HG03457 (cell line): Measurements from ENCODE around the gene LCNL1.

Experiments used
- ATAC-seq: cut with Tn5 transposase; IDR thresholded peaks from one replicate; pipeline ENCODE4 v1.9.1; 2021; ENCODE audit warnings: moderate number of reproducible peaks; ENCODE audit not compliant: unreplicated experiment

LCNL1 gene

GRCh38 chr9:136946228-136947027, 36.4 kb upstream of the LCNL1 start:
- ATAC-seq, result no peak

- ATAC-seq, result no peak
Observed at GRCh38 chr9:136947028-136947891, 35.5 kb upstream of the LCNL1 start.

DNA sequence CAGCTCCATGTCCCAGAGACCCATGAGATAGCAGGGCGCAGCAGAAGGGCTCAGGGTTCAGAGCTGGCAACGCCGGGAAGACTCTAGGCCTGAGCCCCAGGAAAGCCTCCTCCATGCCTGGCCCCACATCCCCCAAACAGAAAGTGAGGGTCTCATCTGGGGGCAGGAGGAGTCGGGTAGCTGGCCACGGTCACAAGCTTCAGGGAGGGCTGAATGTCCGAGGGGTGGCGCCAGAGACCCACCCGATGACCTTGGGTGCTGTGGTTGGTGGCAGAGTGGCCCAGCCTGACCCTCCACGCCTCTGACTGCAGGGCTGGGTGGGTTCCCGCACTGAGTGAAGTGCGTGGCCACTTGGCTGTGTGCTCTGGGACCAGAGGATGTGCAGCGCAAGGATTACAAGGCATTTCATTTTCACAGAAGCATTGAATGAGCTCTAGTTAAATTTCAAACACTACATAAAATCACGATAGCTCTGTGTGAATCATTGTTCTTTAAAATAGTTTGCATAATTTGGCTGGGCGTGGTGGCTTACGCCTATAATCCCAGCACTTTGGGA, 34.8 kb upstream of the LCNL1 start:
- ATAC-seq, result no peak

DNA sequence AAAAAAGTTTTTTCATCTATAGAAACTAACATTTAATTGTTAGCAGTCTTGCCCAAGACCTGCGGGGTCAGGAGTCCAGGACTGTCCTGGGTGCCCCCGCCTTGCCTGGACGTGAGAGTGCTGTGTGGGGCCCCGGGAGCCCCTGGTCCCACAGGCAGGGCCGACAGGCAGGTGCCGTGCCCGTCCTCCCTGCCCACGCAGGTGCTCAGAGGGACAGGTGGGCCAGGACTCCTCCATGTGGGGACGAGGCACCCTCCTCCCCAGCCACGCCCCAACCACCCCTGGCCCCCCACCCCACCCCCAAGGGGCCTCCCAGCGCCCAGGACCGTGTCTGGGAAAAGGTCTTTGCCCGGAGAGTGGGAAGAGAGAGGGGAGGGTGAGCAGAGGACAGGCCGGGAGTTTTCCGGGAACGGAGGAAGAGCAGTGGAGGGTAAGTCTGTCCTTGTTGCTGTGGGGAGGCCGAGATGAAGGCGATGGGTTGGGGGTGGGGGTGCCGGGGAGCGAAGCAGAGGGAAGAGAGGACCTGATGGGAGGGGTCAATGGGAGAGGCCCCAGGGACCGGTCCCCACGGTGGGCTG, 33.5 kb upstream of the LCNL1 start:
- no peak for ATAC-seq

DNA sequence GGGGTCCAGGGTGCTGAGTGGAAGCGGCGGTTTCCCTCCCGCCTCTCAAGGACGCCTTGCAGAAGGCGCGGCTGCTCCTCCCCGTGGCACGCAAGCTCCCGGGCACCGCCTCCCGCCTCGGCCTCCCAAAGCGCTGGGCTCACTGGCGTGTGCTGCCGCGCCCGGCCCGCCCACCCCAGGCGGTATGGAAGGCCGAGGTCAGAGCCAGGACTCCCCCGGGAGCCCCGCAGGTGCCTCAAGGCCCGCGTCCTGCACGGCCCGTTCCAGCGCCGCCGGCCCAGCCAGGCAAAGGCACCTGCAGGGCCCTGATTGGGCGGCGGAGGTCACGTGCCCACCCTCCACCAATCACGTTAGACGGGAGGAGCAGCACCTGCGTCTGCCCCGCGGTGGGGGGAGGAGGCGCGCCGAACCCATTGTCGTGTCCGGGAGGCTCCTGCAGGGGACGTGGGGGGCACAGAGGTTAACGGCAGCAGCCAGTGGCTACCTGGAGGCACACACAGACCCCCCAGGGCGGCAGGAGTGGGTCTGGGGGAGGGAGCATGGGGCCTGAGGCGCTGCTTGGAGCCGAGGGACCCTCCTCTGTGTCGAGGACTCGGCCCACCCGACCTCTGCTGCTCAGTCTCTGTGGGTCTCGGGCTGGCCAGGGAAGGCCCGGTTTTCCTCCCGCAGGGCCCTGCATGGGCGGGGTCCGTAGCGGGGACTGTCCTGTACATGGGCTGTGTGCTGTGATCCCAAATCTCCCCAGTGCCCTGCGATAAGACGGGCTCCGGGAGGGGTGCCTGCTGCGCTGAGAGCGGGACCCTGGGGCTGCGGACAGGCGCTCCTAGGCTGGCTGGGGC, 32.8 kb upstream of the LCNL1 start:
- peak; percentile 45 for ATAC-seq

GRCh38 chr9:136950656-136951276, 32.0 kb upstream of the LCNL1 start:
- ATAC-seq, result no peak

- no peak for ATAC-seq
Observed at GRCh38 chr9:136951541-136952320, 31.1 kb upstream of the LCNL1 start, which contains the start of gene LCN12. TSS of gene LCN12 (plus strand) at chr9:136952273. CDS start at chr9:136952328, 55 bp downstream.

GRCh38 chr9:136952321-136952850, 30.4 kb upstream of the LCNL1 start:
- ATAC-seq, result no peak

- no peak for ATAC-seq
Observed at GRCh38 chr9:136952876-136953770, 29.7 kb upstream of the LCNL1 start.

GRCh38 chr9:136953771-136954269, 29.0 kb upstream of the LCNL1 start:
- no peak for ATAC-seq

DNA sequence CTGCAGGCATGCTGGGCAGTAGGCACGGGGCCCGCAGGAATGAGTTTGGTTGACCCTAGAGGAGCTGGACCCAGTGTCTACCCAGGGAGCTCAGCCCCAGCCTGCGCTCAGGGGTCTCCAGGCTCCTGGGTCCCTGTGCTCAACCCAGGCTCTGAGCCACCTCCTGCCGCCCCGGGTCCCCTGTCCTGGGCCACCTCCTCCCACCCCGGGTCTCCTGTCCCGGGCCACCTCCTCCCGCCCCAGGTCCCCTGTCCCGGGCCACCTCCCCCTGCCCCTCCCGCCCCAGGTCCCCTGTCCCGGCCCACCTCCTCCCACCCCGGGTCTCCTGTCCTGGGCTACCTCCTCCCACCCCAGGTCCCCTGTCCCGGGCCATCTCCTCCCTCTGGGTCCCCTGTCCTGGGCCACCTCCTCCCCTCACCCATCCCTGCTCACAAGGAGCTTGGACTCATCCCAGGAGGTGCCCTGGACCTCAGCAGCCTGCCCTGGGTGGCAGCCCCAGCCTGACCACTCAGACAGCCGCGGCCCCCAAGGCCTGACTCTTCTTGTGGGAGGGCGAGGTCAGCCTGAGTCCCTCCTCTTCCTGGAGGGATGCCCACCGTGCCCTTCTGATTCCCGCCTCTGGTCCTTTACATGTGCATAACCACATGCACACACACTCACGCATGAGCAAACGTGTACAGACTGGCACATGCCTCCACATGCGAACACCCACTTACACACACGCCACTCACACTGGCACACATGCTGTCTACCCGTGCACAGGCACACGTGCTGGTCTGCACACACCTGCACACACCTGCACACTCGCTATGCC, 28.3 kb upstream of the LCNL1 start:
- no peak for ATAC-seq

GRCh38 chr9:136955202-136955942, 27.4 kb upstream of the LCNL1 start:
- ATAC-seq, result no peak

- ATAC-seq, result no peak
Observed at GRCh38 chr9:136955943-136956335, 26.9 kb upstream of the LCNL1 start.

DNA sequence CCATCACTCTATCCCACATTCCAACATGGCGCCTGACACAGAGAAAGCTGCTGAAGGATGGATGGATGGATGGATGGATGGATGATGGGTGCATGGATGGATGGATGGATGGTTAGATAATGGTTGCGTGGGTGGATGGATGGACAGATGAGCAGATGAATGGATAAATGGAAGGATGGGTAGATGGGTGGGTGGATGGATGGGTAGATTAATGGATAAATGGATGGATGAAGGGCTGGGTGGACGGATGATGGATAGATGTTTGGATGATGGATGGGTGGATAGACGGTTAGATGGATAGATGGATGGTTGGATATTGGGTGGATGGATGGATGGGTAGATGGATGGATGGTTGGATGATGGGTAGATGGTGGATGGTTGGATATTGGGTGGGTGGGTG, 26.2 kb upstream of the LCNL1 start:
- no peak for ATAC-seq

GRCh38 chr9:136957461-136957860, 25.3 kb upstream of the LCNL1 start:
- no peak for ATAC-seq

- ATAC-seq, result no peak
Observed at GRCh38 chr9:136957901-136958300, 24.9 kb upstream of the LCNL1 start.
